Kidney epithelial cell (primary cell): Measurements from ENCODE around the gene RORB. TPM values are rescaled to one million over a fixed set of nuclear protein-coding genes. Genes with fewer than 3 reads are reported as not detected.

ENCODE experiments used
- DNase-seq: peaks from one replicate; pipeline ENCODE4 v3.0.0-alpha.2; 2010; ENCODE audit warnings: low read depth
- H3K27me3 ChIP-seq: 2 replicates; pipeline ENCODE4 v1.6.0; 2011; ENCODE audit warnings: low read length; ENCODE audit not compliant: control insufficient read depth, insufficient read depth
- H3K36me3 ChIP-seq: 2 replicates; pipeline ENCODE4 v1.5.1; 2011; ENCODE audit warnings: low read length; ENCODE audit not compliant: control insufficient read depth, insufficient read depth
- H3K4me3 ChIP-seq: 2 replicates; pipeline ENCODE4 v1.5.1; 2011; ENCODE audit warnings: low read depth, mild to moderate bottlenecking, control low read depth, low read length
- CTCF ChIP-seq: IDR thresholded peaks from 2 replicates; pipeline ENCODE4 v1.5.1; 2011; ENCODE audit warnings: mild to moderate bottlenecking, moderate library complexity, low read length, control low read depth, inconsistent platforms; ENCODE audit not compliant: insufficient read depth, poor library complexity, severe bottlenecking
- total RNA-seq: library from RNA; depleted of rRNA; stranded (reverse); fragments of >200 nt; gene quantifications from 2 replicates; pipeline ENCODE4 v1.2.3, GENCODE V29; 2015

The RORB gene
- total RNA-seq, 1 donor from 2014 or later: not detected

GRCh38 chr9:74497748-74498620 is 849 bp downstream of the RORB start:
- no peaks in the 10 kb centered on the region for H3K36me3 ChIP-seq
- peaks cover 39% of the 10 kb centered on the region for H3K27me3 ChIP-seq
- TF ChIP-seq CTCF: no peak
- DNase-seq: no peak
- peak overlapping the region; percentile 51 for H3K4me3 ChIP-seq

GRCh38 chr9:74498621-74499095 is 1.5 kb downstream of the RORB start:
- Histone ChIP-seq H3K4me3 (peak overlapping the region; percentile 51), H3K27me3 (peaks cover 39% of the 10 kb centered on the region), H3K36me3 (no peaks in the 10 kb centered on the region)
- TF ChIP-seq CTCF: no peak
- DNase-seq: no peak

- H3K27me3 ChIP-seq: peaks cover 39% of the 10 kb centered on the region
- TF ChIP-seq CTCF: no peak
- no peaks in the 10 kb centered on the region for H3K36me3 ChIP-seq
- DNase-seq: no peak
- no peak overlapping the region for H3K4me3 ChIP-seq
These were observed 2.0 kb downstream of the RORB start for GRCh38 chr9:74499111-74499601.

- Histone ChIP-seq H3K27me3 (peaks cover 39% of the 10 kb centered on the region), H3K4me3 (no peak overlapping the region), H3K36me3 (no peaks in the 10 kb centered on the region)
- no peak for DNase-seq
- no peak for TF ChIP-seq CTCF
These were observed 2.8 kb downstream of the RORB start for GRCh38 chr9:74499770-74500583.

- no peak for DNase-seq
These were observed 3.4 kb downstream of the RORB start for GRCh38 chr9:74500584-74500924.

More at GRCh38 chr9:74500584-74500924, 3.4 kb downstream of the RORB start:
- Histone ChIP-seq H3K4me3 (no peak overlapping the region), H3K27me3 (peaks cover 39% of the 10 kb centered on the region), H3K36me3 (no peaks in the 10 kb centered on the region)
- no peak for TF ChIP-seq CTCF
